Activated CD4-positive, alpha-beta T cell treated with anti-CD3 and anti-CD28 coated beads, Interleukin-2, amount 10 ng/mL, durations not matched to agents 7 days and 5 days (primary cell): ENCODE results near the gene BMP8B. TPM values are rescaled to one million over a fixed set of nuclear protein-coding genes. Genes with fewer than 3 reads are reported as not detected.
"Not testable (repeated sequence)": the region's sequence is repeated elsewhere in the genome, so short reads cannot be mapped to it uniquely, and the experiment has no call there.

ENCODE experiments used
- CTCF ChIA-PET: fragments of 350-600 bp; sonication (Branson Sonifier 250); formaldehyde crosslinking; loops from one replicate; lab custom pipeline; 2021; ENCODE audit warnings: antibody characterized with exemption; lab: Charles Lee
- POLR2A ChIA-PET: fragments of 350-600 bp; sonication (Branson Sonifier 250); formaldehyde crosslinking; loops from one replicate; lab custom pipeline; 2021; ENCODE audit warnings: antibody characterized with exemption; lab: Charles Lee
- DNase-seq: peaks from one replicate; pipeline ENCODE4 v3.0.0-alpha.2; 2020
- H3K27ac Mint-ChIP-seq: one replicate; pipeline ENCODE4 v1.8.0; 2021; ENCODE audit warnings: mild to moderate bottlenecking, moderate library complexity, mixed read lengths
- H3K27me3 Mint-ChIP-seq: one replicate; pipeline ENCODE4 v1.8.0; 2021; ENCODE audit warnings: mixed read lengths
- H3K36me3 Mint-ChIP-seq: one replicate; pipeline ENCODE4 v1.8.0; 2021; ENCODE audit warnings: low read depth, mixed read lengths
- H3K4me1 Mint-ChIP-seq: one replicate; pipeline ENCODE4 v1.8.0; 2021; ENCODE audit warnings: mixed read lengths
- H3K4me3 Mint-ChIP-seq: one replicate; pipeline ENCODE4 v1.8.0; 2021; ENCODE audit warnings: mild to moderate bottlenecking, moderate library complexity, mixed read lengths
- H3K9me3 Mint-ChIP-seq: one replicate; pipeline ENCODE4 v1.8.0; 2021; ENCODE audit warnings: mixed read lengths
- total RNA-seq, 2 experiments: library from RNA; stranded (reverse); gene quantifications; one replicate each; pipeline ENCODE4 v1.2.3, GENCODE V29; 2021

The BMP8B gene
- total RNA-seq, 2 experiments from 2014 or later = 0.12 to 0.17 TPM

GRCh38 chr1:39826583-39826982 is 37.9 kb upstream of the BMP8B start:
- Mint-ChIP-seq H3K4me3 (no peak overlapping the region), H3K27me3 (peaks cover 14% of the 10 kb centered on the region), H3K4me1 (no peaks in the 10 kb centered on the region), H3K27ac (no peak overlapping the region), H3K36me3 (no peaks in the 10 kb centered on the region), H3K9me3 (no peaks in the 10 kb centered on the region)
- POLR2A ChIA-PET = no interaction called here
- DNase-seq = no peak
- CTCF ChIA-PET = interaction anchor here (1.3 kb wide), 1 partner anchor 19 kb away, joined by 5 read pairs; no protein-coding TSS in a partner anchor

DNA sequence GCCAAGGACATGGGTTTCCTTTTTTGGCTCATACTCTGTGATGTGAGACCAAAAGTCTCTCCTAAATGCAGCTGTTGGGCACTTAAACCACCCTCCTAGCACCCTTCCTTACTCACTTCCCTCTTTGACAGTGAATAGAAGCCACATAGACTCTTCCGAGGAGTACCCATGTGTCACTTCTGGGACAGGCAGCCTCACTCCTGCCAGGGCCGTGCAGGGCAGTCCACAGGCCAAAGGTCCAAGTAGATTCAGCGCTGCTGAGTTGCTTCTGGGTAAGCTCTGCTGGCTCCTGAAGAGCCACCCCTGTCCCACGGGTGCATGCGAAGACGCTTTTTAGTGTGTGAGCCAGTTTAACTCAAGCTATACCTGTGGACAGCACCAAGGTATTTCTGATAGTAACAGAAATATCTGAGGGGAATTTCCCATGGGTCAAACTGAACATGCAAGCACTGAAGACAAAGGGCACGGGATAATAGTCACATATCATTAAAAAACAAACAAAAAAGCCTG is 36.8 kb upstream of the BMP8B start:
- Mint-ChIP-seq H3K27ac (no peak overlapping the region), H3K27me3 (peaks cover 14% of the 10 kb centered on the region), H3K4me1 (no peaks in the 10 kb centered on the region), H3K9me3 (no peaks in the 10 kb centered on the region), H3K4me3 (no peak overlapping the region), H3K36me3 (no peaks in the 10 kb centered on the region)
- POLR2A ChIA-PET = no interaction called here
- CTCF ChIA-PET = no interaction called here
- DNase-seq = no peak

DNA sequence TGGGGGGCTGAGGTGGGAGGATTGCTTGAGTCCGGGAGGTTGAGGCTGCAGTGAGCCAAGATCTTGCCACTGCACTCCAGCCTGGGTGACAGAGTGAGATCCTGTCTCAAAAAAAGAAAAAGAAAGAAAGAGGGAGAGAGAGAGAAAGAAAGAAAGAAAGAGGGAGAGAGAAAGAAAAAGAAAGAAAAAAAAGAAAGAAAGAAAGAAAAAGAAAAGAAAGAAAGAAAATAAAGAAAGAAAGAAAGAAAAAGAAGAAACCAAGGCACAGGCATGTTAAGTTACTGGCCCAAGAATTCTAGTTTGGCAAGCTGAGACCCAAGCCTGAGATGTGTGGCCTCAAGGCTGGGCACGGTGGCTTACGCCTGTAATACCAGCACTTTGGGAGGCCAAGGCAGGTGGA is 34.8 kb upstream of the BMP8B start:
- H3K36me3 Mint-ChIP-seq, DNase-seq, H3K4me1 Mint-ChIP-seq, H3K27ac Mint-ChIP-seq, POLR2A ChIA-PET, H3K27me3 Mint-ChIP-seq, H3K9me3 Mint-ChIP-seq, H3K4me3 Mint-ChIP-seq: not testable (repeated sequence)
- CTCF ChIA-PET = interaction anchor here (1.0 kb wide), 1 partner anchor 150 kb away, joined by 3 read pairs; no protein-coding TSS in a partner anchor

- POLR2A ChIA-PET = no interaction called here
- Mint-ChIP-seq H3K36me3 (no peaks in the 10 kb centered on the region), H3K27ac (no peak overlapping the region), H3K9me3 (no peaks in the 10 kb centered on the region), H3K4me3 (no peak overlapping the region), H3K27me3 (peaks cover 2% of the 10 kb centered on the region), H3K4me1 (peaks cover 6% of the 10 kb centered on the region)
- DNase-seq = no peak
- CTCF ChIA-PET = interaction anchor here (0.6 to 1.2 kb wide), 4 partner anchors 11 to 387 kb away, joined by 3 to 4 read pairs (median 4); partner anchors contain the start of gene MYCL
These were observed 33.5 kb upstream of the BMP8B start for GRCh38 chr1:39822146-39822545.

DNA sequence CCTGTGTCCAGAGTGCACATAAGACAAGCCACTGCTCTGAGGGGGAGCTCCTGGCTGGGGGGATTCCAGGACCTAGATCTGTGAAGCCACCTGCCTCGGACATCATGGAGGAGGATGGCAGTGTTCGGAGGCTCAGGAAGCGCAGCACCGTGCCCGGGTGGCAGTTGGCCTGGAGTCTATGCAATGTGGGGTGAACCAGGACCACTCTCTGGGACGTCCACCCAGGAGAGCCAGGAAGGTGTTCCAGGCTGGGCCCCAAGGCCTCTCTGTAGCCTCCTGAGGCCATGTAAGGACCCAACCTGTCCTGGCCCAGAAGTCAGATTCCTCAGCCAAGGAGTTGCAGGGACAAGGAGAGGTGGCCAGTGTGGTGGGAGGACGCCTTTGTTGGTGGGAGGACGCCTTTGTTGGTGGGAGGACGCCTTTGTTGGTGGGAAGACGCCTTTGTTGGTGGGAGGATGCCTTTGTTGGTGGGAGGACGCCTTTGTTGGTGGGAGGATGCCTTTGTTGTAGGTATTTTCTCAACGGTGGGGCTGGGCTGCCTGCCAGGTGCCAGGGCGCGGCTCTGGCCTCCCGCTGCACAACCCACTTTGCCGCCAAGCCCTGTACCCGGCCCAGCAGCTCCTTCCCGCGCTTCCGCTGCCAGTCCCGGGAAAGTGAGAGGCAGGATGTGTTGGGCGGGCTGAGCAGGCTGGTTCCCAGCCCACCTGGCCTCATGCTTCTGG is 30.6 kb upstream of the BMP8B start:
- ChIA-PET CTCF (interaction anchor here (0.8 to 3.3 kb wide), 5 partner anchors 20 to 154 kb away, joined by 3 to 20 read pairs (median 4); partner anchors contain the start of gene MYCL), POLR2A (interaction anchor here (0.6 kb wide), 1 partner anchor 86 kb away, joined by 3 read pairs; no protein-coding TSS in a partner anchor)
- H3K4me1 Mint-ChIP-seq = peaks cover 9% of the 10 kb centered on the region
- no peak overlapping the region for H3K4me3 Mint-ChIP-seq
- H3K36me3 Mint-ChIP-seq = no peaks in the 10 kb centered on the region
- peaks cover 2% of the 10 kb centered on the region for H3K27me3 Mint-ChIP-seq
- H3K9me3 Mint-ChIP-seq = no peaks in the 10 kb centered on the region
- DNase-seq = no peak
- H3K27ac Mint-ChIP-seq = no peak overlapping the region

- no peak overlapping the region for H3K4me3 Mint-ChIP-seq
- no peaks in the 10 kb centered on the region for H3K36me3 Mint-ChIP-seq
- ChIA-PET CTCF (interaction anchor here (1.0 to 3.3 kb wide), 4 partner anchors 19 to 155 kb away, joined by 3 to 20 read pairs (median 4); partner anchors contain the start of gene MYCL), POLR2A (no interaction called here)
- H3K27me3 Mint-ChIP-seq = peaks cover 2% of the 10 kb centered on the region
- no peak overlapping the region for H3K27ac Mint-ChIP-seq
- H3K9me3 Mint-ChIP-seq = no peaks in the 10 kb centered on the region
- peaks cover 9% of the 10 kb centered on the region for H3K4me1 Mint-ChIP-seq
- DNase-seq = no peak
These were observed 29.8 kb upstream of the BMP8B start for GRCh38 chr1:39818482-39818881.

GRCh38 chr1:39817091-39817932 is 28.6 kb upstream of the BMP8B start:
- POLR2A ChIA-PET, H3K9me3 Mint-ChIP-seq, H3K36me3 Mint-ChIP-seq, H3K4me1 Mint-ChIP-seq, H3K27me3 Mint-ChIP-seq: not testable (repeated sequence)
- H3K27ac Mint-ChIP-seq = peak overlapping the region; percentile 81
- peak overlapping the region; percentile 30 for H3K4me3 Mint-ChIP-seq
- CTCF ChIA-PET = interaction anchor here (0.5 to 3.3 kb wide), 11 partner anchors 11 to 1942 kb away, joined by 3 to 20 read pairs (median 3); partner anchors contain the start of gene MYCL
- DNase-seq = peak; percentile 68

DNA sequence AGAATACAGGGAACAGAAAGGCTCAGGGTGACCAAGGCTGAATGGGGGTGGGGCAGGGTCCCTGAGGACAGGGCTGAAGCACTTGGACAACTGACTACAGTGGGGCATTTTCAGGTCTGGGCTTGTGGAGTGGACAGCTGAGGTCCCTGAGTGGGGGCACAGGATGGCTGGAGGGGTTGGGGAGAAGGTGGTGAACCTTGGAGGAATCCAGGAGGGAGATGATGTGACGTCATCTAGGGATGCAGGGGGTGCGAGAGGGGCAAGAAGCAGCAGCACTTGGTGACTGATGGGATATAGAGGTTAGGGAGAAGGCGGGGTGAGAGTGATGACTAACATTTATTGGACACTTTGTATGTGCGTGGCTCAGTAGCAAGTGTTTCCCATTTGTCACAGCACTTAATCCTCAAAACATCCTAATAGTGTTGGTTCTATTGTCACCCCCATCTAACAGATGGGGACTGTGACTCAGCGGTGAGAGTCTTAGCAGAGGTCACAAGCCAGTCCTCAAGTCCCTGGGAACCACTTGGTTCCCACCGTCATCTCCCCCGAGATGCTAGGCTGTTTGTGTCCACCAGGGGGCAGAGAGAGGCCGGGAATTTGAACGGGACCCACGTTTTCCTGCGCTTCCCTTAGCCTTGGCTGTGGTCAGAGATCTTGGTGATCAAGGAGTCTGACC is 27.9 kb upstream of the BMP8B start:
- Mint-ChIP-seq H3K27me3 (no peaks in the 10 kb centered on the region), H3K9me3 (no peaks in the 10 kb centered on the region), H3K4me1 (peaks cover 9% of the 10 kb centered on the region), H3K36me3 (no peaks in the 10 kb centered on the region), H3K4me3 (peak overlapping the region; percentile 30), H3K27ac (peak overlapping the region; percentile 81)
- peak; percentile 66 for DNase-seq
- POLR2A ChIA-PET = no interaction called here
- CTCF ChIA-PET = interaction anchor here (0.6 to 3.3 kb wide), 9 partner anchors 12 to 187 kb away, joined by 3 to 20 read pairs (median 4); partner anchors contain the start of genes MYCL and PPIE

- no peak for DNase-seq
- no peaks in the 10 kb centered on the region for H3K9me3 Mint-ChIP-seq
- peaks cover 9% of the 10 kb centered on the region for H3K4me1 Mint-ChIP-seq
- H3K27ac Mint-ChIP-seq = no peak overlapping the region
- ChIA-PET POLR2A (no interaction called here), CTCF (interaction anchor here (0.6 kb wide), 1 partner anchor 233 kb away, joined by 3 read pairs; no protein-coding TSS in a partner anchor)
- no peaks in the 10 kb centered on the region for H3K36me3 Mint-ChIP-seq
- H3K4me3 Mint-ChIP-seq = no peak overlapping the region
- no peaks in the 10 kb centered on the region for H3K27me3 Mint-ChIP-seq
These were observed 24.2 kb upstream of the BMP8B start for GRCh38 chr1:39812913-39813312.

DNA sequence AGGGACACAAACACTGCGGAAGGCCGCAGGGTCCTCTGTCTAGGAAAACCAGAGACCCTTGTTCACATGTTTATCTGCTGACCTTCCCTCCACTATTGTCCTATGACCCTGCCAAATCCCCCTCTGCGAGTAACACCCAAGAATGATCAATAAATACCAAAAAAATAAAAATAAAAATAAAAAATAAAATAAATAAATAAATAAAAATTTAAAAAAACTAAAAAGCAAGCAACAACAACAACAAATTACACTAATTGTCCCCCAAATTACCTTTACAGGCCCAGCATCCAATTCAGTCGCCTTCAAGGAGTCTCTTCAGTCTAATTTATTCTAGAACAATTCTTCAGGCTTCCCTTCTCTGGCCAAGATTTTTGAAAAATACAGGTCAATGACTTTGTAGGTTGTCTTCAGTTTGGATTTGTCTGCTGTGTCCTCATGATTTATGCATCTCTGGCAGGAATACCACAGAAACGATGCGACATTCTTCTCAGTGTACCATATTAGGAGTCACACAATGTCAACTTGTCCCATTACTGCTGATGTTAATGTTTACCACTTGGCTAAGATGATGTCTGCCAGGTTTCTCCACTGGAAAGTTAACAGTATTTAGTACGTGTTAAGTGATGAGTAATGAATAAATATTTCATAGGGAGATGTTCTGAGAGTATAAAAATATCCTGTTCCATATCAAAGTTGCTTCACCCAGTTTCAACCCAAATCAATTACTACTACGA is 20.3 kb upstream of the BMP8B start:
- ChIA-PET POLR2A (no interaction called here), CTCF (no interaction called here)
- Mint-ChIP-seq H3K27ac (no peak overlapping the region), H3K36me3 (peaks cover 1% of the 10 kb centered on the region), H3K4me1 (no peaks in the 10 kb centered on the region), H3K9me3 (no peaks in the 10 kb centered on the region), H3K27me3 (peaks cover 4% of the 10 kb centered on the region), H3K4me3 (no peak overlapping the region)
- DNase-seq = no peak

DNA sequence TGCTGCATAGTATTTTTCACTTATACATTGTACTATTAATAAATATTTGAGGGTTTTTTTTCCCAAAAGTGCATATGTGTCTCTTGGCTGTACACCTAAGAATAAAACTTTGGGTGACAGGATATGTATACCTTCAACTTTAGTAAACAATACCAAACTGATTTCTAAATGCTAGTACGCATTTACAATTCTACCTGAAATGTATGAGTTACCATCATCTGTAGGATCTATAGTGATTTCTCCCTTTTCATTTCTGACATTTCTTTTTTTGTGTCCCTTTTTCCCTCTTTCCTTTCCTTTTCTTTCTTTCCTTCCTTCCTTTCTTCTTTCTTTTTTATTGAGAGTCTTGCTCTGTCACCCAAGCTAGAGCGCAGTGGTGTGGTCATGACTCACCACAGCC is 16.7 kb upstream of the BMP8B start:
- CTCF ChIA-PET = no interaction called here
- H3K27me3 Mint-ChIP-seq = peaks cover 7% of the 10 kb centered on the region

More for the DNA sequence above, 16.7 kb upstream of the BMP8B start:
- H3K9me3 Mint-ChIP-seq = no peaks in the 10 kb centered on the region
- DNase-seq = no peak
- POLR2A ChIA-PET = no interaction called here
- no peak overlapping the region for H3K27ac Mint-ChIP-seq
- no peak overlapping the region for H3K4me3 Mint-ChIP-seq
- peaks cover 1% of the 10 kb centered on the region for H3K36me3 Mint-ChIP-seq
- H3K4me1 Mint-ChIP-seq = no peaks in the 10 kb centered on the region
